Activated CD8-positive, alpha-beta memory T cell treated with anti-CD3 and anti-CD28 coated beads for 48 hours (primary cell): ENCODE measurements around the gene EMILIN2.

Experiments used
- DNase-seq, 3 experiments: peaks; one replicate each; pipeline ENCODE4 v3.0.0-alpha.2; 2020; ENCODE audit warnings: low read depth in 2 of 3, low spot score in 2 of 3

EMILIN2 gene

GRCh38 chr18:2948038-2948437 lies 101.2 kb downstream of the EMILIN2 start:
- DNase-seq: no peak

DNA sequence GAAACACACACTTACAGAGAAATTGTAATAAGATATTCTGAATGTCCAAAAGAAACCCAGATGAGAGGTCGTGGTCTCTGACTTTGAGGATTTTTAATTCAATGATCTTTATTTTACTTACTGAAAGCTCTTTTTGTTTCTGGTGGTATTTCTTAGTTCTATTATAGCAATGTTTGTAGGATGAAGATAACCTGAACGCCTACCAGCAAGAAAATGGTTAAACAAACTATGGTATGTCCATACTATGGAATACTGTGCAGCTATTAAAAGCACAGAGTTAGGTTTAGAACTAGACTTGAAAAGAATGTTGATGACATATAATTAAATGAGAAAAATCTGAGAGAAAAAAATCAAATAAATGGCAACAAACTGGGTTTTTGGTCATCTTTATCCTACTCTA lies 105.8 kb downstream of the EMILIN2 start:
- DNase-seq: no peak

GRCh38 chr18:2953935-2954653 lies 107.3 kb downstream of the EMILIN2 start:
- DNase-seq: no peak

DNA sequence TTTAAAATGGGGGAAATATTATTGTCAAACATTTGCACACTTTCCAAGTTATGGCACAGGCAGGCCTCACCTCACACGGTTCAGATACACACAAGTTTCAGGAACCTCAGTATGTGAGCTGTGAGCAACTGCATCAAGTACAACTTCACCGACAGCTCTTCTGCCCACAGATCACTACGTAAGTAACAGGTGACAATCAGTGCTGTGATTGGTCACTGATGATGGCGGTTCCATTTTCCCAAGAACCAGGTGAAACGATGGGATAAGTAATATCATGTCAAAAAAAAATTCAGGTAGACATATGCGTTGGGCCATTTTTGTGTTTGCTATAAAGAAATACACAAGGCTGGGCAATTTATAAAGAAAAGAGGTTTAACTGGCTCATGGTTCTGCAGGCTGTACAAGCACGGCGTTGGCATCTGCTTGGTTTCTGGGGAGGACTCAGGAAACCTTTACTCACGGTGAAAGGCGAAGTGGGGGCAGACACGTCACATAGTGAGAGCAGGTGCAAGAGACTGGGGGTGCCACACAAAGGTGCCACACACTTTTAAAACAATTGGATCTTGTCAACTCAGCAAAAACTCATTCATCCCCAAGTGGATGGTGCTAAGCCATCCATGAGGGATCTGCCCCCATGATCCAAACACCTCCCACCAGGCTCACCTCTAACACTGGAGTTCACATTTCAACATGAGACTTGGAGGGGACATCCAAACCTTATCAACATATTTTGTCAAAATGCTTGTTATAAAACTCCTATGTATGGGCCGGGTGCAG lies 108.3 kb downstream of the EMILIN2 start:
- DNase-seq: no peak

- no peak for DNase-seq
Measured at GRCh38 chr18:2956056-2956455, 109.2 kb downstream of the EMILIN2 start.

GRCh38 chr18:2958819-2959298 lies 112.1 kb downstream of the EMILIN2 start:
- DNase-seq: no peak

- DNase-seq: no peak
Measured at GRCh38 chr18:2959341-2959740, 112.5 kb downstream of the EMILIN2 start.

DNA sequence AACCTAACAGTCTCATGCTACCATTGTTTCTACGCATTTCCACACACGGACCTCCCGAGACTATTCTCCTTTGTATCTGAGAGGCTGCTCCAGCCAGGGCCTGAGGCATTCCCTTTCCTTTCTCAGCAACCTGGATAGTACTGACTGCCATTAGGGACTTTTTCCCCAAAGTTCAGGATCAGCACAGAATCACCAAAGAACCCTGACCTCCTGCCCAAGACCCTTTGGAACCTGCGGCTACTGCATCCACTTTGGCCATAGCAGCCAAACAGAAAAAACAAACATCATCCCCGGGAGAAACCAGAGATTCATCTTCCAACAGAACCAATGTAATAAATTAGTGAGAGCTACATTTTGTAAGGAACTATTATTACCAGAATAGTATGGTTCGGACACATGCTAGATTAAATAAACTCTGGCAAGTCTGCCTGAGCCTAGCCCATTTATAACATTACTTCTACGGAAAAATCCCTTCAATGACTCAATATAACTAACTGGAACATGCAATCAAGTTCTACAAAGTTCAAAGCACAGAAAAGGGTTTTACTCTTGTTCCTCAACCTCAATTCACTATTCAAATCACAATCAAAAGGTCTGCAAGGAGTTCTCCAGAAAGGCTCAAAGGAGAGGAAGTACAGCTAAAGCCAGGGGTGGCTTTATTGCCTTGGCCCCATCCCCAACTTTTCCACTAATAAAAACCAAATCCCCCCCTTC lies 114.3 kb downstream of the EMILIN2 start:
- no peak for DNase-seq

GRCh38 chr18:2961821-2962220 lies 115.0 kb downstream of the EMILIN2 start:
- DNase-seq: no peak

DNA sequence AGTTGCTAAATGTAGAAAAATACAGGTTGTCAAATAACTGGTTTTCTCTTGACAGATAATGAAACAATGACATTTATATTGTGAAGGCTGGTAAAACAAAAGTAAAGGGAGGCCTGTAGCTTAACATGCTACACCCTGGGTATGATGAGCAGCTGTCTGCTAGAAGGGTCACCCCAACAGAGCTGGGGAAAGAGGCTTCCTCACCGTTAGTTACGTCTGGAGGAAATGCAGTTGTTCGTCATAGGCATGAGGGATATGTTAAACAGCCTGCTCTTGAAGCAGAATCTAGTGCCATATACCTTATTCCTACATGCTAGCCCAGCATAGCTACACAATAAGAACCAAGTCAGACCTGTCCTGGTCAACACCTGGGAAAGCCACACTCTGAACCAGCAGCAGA lies 116.2 kb downstream of the EMILIN2 start:
- no peak for DNase-seq

DNA sequence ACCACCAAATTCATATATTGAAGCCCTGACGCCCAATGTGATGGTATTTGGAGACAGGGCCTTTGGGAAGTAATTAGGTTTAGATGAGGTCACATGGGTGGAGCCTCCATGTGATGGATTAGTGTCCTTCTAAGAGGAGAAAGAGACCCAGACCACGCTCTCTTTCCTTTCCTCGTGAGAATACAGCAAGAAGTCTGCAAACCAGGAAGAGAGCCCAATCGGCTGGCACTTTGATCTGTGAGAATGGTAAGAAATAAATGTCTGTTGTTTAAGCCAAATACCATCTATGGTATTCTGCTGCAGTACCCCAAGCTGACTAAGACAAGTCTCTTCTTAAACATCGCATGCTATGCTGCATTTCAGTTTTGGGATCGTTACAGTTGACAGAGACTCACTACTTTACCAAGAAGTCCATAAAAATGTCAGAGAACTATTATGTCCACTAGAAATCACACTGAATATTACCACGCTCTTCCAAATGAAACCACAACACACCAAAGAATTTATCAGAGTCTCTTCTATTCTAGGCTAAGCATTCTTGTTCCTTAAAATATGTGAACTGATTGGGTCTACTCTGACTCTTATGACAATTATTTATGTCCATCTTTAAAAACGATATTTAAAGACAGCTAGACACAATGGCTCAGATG lies 117.7 kb downstream of the EMILIN2 start:
- DNase-seq: no peak
